ENCODE measurements around the gene RRAS2. TPM values are rescaled to one million over a fixed set of nuclear protein-coding genes. Genes with fewer than 3 reads are reported as not detected.
A peak's percentile ranks its signal among the peaks of the same experiment; 100 is the strongest.
"Not testable (repeated sequence)": the region's sequence is repeated elsewhere in the genome, so short reads cannot be mapped to it uniquely, and the experiment has no call there.

The RRAS2 gene
- total RNA-seq, 1 donor from 2014 or later: 82.4 TPM

DNA sequence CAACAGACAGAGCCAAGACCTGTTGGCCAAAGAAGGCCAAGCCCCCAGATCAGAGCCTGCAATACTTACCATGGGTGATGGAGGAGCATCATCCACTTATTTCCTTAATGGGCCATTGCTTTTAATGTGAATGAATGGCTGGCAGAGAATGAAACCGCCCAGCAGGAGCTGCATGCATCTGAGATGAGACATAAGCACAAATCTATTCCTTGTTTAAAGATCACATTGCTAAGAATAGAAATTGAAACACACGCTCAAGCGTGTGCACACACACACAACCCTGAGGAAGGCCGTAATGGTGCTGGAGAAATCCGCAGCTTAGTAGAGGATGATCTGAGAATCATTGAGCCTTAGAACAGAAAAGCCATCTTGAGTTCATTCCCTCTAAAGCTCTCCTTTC lies 5.3 kb upstream of the RRAS2 start:
- no peak for DNase-seq (ENCODE audit: low spot score)
- no peak overlapping the region for H3K27ac Mint-ChIP-seq
- peaks cover 1% of the 10 kb centered on the region for H3K27me3 Mint-ChIP-seq (ENCODE audit: insufficient read depth)
- intact Hi-C loops (cut with micrococcal nuclease): no loop called here
- no peaks in the 10 kb centered on the region for H3K36me3 Mint-ChIP-seq (ENCODE audit: low read depth)
- no peak overlapping the region for H3K4me3 Mint-ChIP-seq
- peaks cover 53% of the 10 kb centered on the region for H3K4me1 Mint-ChIP-seq (ENCODE audit: low read depth)
- no peaks in the 10 kb centered on the region for H3K9me3 Mint-ChIP-seq

- peaks cover 45% of the 10 kb centered on the region for H3K4me1 Mint-ChIP-seq (ENCODE audit: low read depth)
- H3K4me3 Mint-ChIP-seq: no peak overlapping the region
- no peak for DNase-seq (ENCODE audit: low spot score)
- H3K36me3 Mint-ChIP-seq (ENCODE audit: low read depth): peaks cover 1% of the 10 kb centered on the region
- intact Hi-C loops (cut with micrococcal nuclease): no loop called here
- no peaks in the 10 kb centered on the region for H3K9me3 Mint-ChIP-seq
- H3K27me3 Mint-ChIP-seq (ENCODE audit: insufficient read depth): peaks cover 2% of the 10 kb centered on the region
- no peak overlapping the region for H3K27ac Mint-ChIP-seq
These were observed 3.6 kb upstream of the RRAS2 start for GRCh38 chr11:14362611-14363010.

DNA sequence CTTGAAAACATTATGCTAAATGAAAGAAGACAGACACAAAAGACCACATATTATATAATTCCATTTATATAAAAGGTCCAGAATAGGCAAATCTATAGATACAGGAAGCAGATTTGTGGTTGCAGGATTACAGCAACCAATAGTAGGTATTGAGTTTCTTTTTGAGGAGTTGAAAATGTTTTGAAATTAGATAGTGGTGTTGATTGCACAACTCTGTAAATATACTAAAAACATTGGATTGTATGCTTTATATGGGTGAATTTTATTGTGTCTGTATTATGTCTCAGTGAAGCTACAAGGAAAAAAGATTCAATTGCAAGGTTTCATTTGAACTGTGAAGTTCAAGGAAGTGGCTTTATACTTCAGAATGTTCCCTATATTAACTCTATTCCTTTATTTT lies 3.0 kb upstream of the RRAS2 start:
- Mint-ChIP-seq H3K9me3 (no peaks in the 10 kb centered on the region), H3K4me3 (no peak overlapping the region), H3K27me3 (ENCODE audit: insufficient read depth) (peaks cover 2% of the 10 kb centered on the region), H3K36me3 (ENCODE audit: low read depth) (peaks cover 5% of the 10 kb centered on the region), H3K4me1 (ENCODE audit: low read depth) (peaks cover 45% of the 10 kb centered on the region), H3K27ac (no peak overlapping the region)
- intact Hi-C loops (cut with micrococcal nuclease): no loop called here
- DNase-seq (ENCODE audit: low spot score): no peak

- no peak overlapping the region for H3K4me3 Mint-ChIP-seq
- H3K9me3 Mint-ChIP-seq: no peaks in the 10 kb centered on the region
- no peak overlapping the region for H3K27ac Mint-ChIP-seq
- peaks cover 2% of the 10 kb centered on the region for H3K27me3 Mint-ChIP-seq (ENCODE audit: insufficient read depth)
- DNase-seq (ENCODE audit: low spot score): no peak
- peaks cover 7% of the 10 kb centered on the region for H3K36me3 Mint-ChIP-seq (ENCODE audit: low read depth)
- H3K4me1 Mint-ChIP-seq (ENCODE audit: low read depth): peaks cover 52% of the 10 kb centered on the region
- intact Hi-C loops (cut with micrococcal nuclease): no loop called here
These were observed 2.0 kb upstream of the RRAS2 start for GRCh38 chr11:14360976-14361375.

- peak overlapping the region; percentile 26 for H3K27ac Mint-ChIP-seq
- H3K36me3 Mint-ChIP-seq (ENCODE audit: low read depth): peaks cover 14% of the 10 kb centered on the region
- no peaks in the 10 kb centered on the region for H3K9me3 Mint-ChIP-seq
- peaks cover 2% of the 10 kb centered on the region for H3K27me3 Mint-ChIP-seq (ENCODE audit: insufficient read depth)
- intact Hi-C loops (cut with micrococcal nuclease): loop anchor here (1.0 to 10.0 kb wide), 10 partner anchors 16 to 1085 kb away; partner anchors contain the start of genes BMAL1, COPB1 and PDE3B
- H3K4me3 Mint-ChIP-seq: peak overlapping the region; percentile 71
- DNase-seq (ENCODE audit: low spot score): no peak
- peaks cover 63% of the 10 kb centered on the region for H3K4me1 Mint-ChIP-seq (ENCODE audit: low read depth)
These were observed 583 bp upstream of the RRAS2 start for GRCh38 chr11:14359501-14360031.

GRCh38 chr11:14357881-14358728 lies 878 bp downstream of the RRAS2 start:
- H3K9me3 Mint-ChIP-seq: no peaks in the 10 kb centered on the region
- peaks cover 22% of the 10 kb centered on the region for H3K36me3 Mint-ChIP-seq (ENCODE audit: low read depth)
- peaks cover 2% of the 10 kb centered on the region for H3K27me3 Mint-ChIP-seq (ENCODE audit: insufficient read depth)
- peak overlapping the region; percentile 94 for H3K27ac Mint-ChIP-seq
- intact Hi-C loops (cut with micrococcal nuclease): loop anchor here (2.0 to 10.0 kb wide), 5 partner anchors 45 to 1083 kb away; partner anchors contain the start of genes BMAL1, COPB1 and PDE3B
- H3K4me3 Mint-ChIP-seq: peak overlapping the region; percentile 99
- H3K4me1 Mint-ChIP-seq (ENCODE audit: low read depth): peaks cover 69% of the 10 kb centered on the region
- DNase-seq (ENCODE audit: low spot score): peak; percentile 20

DNA sequence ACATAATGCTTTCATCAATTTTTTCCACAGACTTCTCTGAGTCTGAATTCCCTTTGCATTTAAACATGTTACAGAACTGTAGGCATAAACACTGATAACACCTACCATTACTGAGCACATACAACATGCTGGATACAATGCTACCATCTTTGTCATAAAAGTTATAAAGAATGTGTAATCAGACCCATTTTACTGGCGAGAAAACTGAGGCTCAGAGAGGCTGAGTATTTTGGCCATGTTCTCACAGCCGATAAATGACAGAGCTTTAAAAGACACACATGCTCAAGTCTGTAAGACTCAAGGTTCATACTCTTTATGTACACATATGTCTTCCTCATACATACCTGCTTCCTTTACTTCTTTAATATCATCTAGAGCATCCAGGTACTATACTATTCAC lies 2.6 kb downstream of the RRAS2 start:
- intact Hi-C loops (cut with micrococcal nuclease): loop anchor here (5.0 to 10.0 kb wide), 3 partner anchors 141 to 1082 kb away; partner anchors contain the start of genes BMAL1, COPB1 and PDE3B
- peaks cover 57% of the 10 kb centered on the region for H3K4me1 Mint-ChIP-seq (ENCODE audit: low read depth)
- peak overlapping the region; percentile 67 for H3K4me3 Mint-ChIP-seq
- peaks cover 2% of the 10 kb centered on the region for H3K27me3 Mint-ChIP-seq (ENCODE audit: insufficient read depth)
- H3K36me3 Mint-ChIP-seq (ENCODE audit: low read depth): peaks cover 24% of the 10 kb centered on the region
- no peaks in the 10 kb centered on the region for H3K9me3 Mint-ChIP-seq
- DNase-seq (ENCODE audit: low spot score): no peak
- no peak overlapping the region for H3K27ac Mint-ChIP-seq

DNA sequence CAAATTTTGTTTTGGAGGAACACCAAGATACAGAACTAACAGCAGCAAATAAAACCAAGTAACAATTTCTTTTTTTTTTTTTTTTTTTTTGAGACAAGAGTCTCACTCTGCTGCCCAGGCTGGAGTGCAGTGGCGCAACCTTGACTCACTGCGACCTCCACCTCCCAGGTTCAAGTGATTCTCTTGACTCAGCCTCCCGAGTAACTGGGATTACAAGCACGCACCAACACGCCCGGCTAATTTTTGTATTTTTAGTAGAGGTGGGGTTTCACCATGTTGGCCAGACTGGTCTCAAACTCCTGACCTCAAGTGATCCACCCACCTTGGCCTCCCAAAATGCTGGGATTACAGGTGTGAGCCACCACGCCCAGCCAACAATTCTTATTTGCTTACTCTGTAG lies 4.4 kb downstream of the RRAS2 start:
- H3K9me3 Mint-ChIP-seq; H3K27me3 Mint-ChIP-seq (ENCODE audit: insufficient read depth): not testable (repeated sequence)
- intact Hi-C loops (cut with micrococcal nuclease): loop anchor here (5.0 to 10.0 kb wide), 3 partner anchors 143 to 1080 kb away; partner anchors contain the start of genes BMAL1, COPB1 and PDE3B

DNA sequence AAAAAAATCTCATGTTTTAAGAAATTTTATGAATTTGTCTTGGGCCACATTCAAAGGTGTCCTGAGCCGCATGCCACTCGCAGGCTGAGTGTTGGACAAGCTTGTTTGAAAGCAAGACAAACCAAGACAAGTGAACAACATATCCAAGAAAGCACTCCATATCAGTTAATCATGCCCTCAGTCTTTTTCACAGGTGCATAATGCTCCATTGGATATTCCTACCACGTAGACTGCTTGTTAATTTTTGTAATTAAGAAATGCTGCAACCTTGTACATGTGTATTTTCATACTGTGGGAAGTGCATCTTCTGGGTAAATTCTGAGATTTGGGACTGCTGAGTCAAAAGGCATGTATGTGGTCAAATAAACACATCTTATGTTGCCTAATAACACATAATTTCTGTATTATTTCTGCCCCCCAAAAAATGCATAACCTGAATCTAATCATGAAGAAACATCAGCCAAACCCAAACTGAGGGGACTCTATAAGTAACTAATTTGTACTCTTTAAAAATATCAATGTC lies 8.2 kb downstream of the RRAS2 start:
- Mint-ChIP-seq H3K27ac (no peak overlapping the region), H3K27me3 (ENCODE audit: insufficient read depth) (no peaks in the 10 kb centered on the region), H3K4me1 (ENCODE audit: low read depth) (peaks cover 45% of the 10 kb centered on the region), H3K9me3 (peaks cover 15% of the 10 kb centered on the region), H3K4me3 (no peak overlapping the region), H3K36me3 (ENCODE audit: low read depth) (peaks cover 39% of the 10 kb centered on the region)
- no peak for DNase-seq (ENCODE audit: low spot score)
- intact Hi-C loops (cut with micrococcal nuclease): loop anchor here (10.0 kb wide), 2 partner anchors 294 to 1076 kb away; partner anchors contain the start of genes BMAL1 and PDE3B

More for the DNA sequence above, 4.4 kb downstream of the RRAS2 start:
- Mint-ChIP-seq H3K36me3 (ENCODE audit: low read depth) (peaks cover 31% of the 10 kb centered on the region), H3K4me1 (ENCODE audit: low read depth) (peaks cover 58% of the 10 kb centered on the region)
- DNase-seq (ENCODE audit: low spot score); H3K4me3 Mint-ChIP-seq; H3K27ac Mint-ChIP-seq: not testable (repeated sequence)

GRCh38 chr11:14350215-14350614 lies 8.8 kb downstream of the RRAS2 start:
- intact Hi-C loops (cut with micrococcal nuclease): loop anchor here (10.0 kb wide), 2 partner anchors 295 to 1075 kb away; partner anchors contain the start of genes BMAL1 and PDE3B
- Mint-ChIP-seq H3K36me3 (ENCODE audit: low read depth) (peaks cover 45% of the 10 kb centered on the region), H3K27me3 (ENCODE audit: insufficient read depth) (no peaks in the 10 kb centered on the region), H3K4me3 (no peak overlapping the region), H3K27ac (no peak overlapping the region), H3K4me1 (ENCODE audit: low read depth) (peaks cover 45% of the 10 kb centered on the region), H3K9me3 (peaks cover 19% of the 10 kb centered on the region)
- no peak for DNase-seq (ENCODE audit: low spot score)

DNA sequence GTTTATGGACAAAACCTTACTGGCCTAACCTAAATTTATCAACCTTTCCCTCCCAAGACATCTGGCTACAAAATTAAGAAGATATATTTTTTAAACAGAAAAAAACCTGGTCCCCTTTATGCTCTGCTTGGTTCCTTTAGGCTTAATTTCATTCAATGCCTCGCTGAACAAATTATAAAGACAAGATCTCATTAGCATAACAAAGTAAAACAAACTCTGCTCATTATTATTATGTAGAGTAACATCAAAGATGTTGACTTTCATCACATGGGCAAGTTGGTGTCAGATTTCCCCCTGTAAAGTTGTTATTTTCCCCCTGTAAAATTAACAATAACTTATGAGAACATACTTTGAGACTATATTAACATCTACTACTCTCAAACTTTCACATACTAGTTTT lies 11.0 kb downstream of the RRAS2 start:
- Mint-ChIP-seq H3K9me3 (peaks cover 25% of the 10 kb centered on the region), H3K27ac (no peak overlapping the region), H3K36me3 (ENCODE audit: low read depth) (peaks cover 40% of the 10 kb centered on the region), H3K27me3 (ENCODE audit: insufficient read depth) (no peaks in the 10 kb centered on the region), H3K4me3 (no peak overlapping the region), H3K4me1 (ENCODE audit: low read depth) (peaks cover 42% of the 10 kb centered on the region)
- intact Hi-C loops (cut with micrococcal nuclease): no loop called here
- DNase-seq (ENCODE audit: low spot score): no peak

DNA sequence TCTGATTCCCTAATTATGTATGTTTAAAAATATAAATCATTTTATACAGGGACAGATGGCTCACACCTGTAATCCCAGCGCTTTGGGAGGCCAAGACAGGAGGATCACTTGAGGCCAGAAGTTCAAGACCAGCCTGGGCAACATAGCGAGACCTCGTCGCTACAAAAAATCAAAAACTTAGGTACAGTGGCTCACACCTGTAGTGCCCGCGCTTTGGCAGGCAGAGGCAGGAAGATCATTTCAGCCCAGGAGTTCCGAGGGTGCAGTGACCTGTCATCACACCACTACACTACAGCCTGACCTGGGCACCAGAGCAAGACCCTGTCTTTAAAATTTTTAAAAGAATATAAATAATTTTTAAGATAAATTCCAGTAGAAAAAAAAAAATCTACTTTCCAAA lies 11.5 kb downstream of the RRAS2 start:
- intact Hi-C loops (cut with micrococcal nuclease): no loop called here
- H3K27me3 Mint-ChIP-seq (ENCODE audit: insufficient read depth): no peaks in the 10 kb centered on the region
- no peak for DNase-seq (ENCODE audit: low spot score)
- H3K4me3 Mint-ChIP-seq: no peak overlapping the region
- peaks cover 42% of the 10 kb centered on the region for H3K4me1 Mint-ChIP-seq (ENCODE audit: low read depth)
- peaks cover 39% of the 10 kb centered on the region for H3K36me3 Mint-ChIP-seq (ENCODE audit: low read depth)
- H3K9me3 Mint-ChIP-seq: peaks cover 25% of the 10 kb centered on the region
- H3K27ac Mint-ChIP-seq: no peak overlapping the region
